ENCODE measurements around the gene UBC.
"Not testable (repeated sequence)": the region's sequence is repeated elsewhere in the genome, so short reads cannot be mapped to it uniquely, and the experiment has no call there.

Gene UBC

DNA sequence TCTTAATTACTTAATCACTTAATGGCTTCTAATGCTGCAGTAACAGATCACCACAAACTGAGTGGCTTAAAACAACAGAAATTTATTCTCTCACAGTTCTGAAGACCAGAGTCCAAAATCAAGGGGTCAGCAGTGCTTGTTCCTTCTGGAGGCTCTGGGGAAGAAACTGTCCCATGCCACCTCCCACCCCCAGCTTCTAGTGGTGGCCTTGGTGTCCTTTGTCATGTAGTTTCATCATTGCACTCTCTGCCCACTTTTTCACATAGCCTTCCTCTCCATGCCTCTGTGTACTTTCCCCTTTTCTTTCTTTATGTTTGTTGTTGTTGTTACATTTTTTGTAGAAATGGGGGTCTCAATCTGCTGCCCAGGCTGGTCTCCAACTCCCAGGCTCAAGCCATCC lies 16.1 kb upstream of the UBC start:
- DNase-seq, result no peak

DNA sequence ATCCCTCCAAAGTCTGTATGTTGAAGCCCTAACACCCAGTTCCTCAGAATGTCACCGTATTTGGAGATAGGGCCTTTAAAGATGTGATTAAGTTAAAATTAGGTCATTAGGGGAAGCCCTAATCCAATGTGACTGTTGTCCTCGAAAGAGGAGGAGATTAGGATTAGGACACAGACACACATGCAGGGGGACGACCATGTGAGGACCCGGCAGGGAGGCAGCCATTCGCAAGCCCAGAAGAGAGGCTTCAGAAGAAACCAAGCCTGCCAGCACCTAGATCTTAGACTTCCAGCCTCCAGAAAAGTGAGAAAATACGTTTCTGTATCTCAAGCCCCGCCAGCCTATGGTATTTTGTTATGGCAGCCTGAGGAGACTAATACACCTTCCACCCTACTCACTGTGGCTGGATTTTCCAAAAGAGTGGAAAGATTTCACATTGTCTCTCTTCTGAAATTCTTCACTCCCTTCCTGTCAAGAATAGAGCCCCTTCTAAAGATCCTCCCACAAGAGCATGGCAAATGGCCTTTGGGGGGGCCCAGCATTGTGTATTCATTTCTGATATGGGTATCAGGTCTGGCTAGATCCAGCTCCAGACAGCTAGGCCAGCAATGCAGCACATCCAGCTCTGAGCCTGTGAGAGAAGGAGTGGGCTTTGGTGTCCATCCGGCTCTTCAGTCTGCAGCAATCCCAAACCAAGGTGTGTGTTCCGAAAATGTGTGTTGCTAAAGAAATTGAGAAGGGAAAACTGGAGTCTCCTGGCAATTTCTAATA lies 15.4 kb upstream of the UBC start:
- DNase-seq, result no peak

DNA sequence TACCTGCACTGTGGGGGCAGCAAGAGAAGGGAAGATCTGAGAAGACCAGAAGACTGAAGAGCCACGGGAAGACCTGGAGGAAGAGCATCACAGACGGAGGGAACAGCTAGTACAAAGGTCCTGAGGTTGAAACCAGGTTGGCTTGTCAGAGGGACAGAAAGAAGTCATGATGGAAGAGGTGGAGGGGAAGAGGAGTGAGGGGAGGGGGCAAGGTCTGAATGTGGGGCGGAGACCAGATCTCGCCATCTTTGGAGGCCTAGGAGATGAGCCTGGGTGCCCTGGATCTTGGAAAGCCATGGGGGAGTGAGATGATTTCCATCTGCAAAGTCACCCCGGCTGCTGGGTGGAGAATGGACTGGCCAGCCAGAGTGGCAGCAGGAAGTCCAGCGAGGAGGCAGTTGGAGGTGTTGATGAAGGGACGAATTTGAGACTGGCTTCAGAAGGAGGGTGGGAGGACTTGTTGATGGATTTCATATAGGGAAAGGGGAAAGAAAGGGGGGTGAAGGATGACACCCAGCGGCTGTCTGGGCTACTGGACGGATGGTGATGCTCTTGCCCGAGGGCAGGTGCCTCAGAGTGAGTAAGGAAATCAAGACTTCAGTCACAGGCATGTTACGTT lies 14.6 kb upstream of the UBC start:
- no peak for DNase-seq

DNA sequence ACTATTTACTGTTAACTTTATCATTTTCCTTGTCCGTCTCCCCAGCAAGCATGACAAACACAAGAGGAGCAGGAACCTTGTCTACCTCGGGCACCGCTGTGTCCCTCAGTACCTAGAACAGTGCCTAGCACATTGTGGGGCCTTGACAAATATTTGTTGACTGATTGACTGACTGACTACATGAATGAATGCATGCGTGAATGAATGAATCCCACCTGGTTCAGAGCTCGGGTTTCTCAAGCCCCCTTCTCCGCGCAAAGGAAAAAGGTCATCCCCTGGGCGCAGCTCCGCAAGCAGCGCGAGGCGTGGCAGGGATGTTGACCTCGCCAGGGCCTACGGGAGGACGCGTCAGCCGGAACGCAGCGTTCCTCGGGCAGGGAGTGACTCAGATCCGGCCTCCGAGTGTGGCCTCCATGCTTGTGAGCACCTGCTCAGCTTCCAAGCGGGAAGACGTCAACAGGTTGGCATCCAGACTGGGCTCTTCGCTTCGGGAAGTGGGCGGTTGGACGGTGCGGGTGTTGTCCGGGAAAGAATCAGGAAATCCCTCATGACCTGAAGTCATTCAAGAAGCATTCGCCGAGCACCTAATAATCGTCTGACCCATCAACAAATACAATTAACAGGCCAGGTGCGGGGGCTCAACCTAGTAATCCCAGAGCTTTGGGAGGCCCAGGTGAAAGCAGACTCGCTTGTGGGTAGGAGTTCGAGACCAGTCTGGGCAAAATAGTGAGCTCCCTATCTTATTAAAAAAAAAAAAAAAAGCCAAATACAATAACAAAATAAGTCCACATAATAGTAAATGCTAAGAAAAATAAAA lies 13.9 kb upstream of the UBC start:
- no peak for DNase-seq

DNA sequence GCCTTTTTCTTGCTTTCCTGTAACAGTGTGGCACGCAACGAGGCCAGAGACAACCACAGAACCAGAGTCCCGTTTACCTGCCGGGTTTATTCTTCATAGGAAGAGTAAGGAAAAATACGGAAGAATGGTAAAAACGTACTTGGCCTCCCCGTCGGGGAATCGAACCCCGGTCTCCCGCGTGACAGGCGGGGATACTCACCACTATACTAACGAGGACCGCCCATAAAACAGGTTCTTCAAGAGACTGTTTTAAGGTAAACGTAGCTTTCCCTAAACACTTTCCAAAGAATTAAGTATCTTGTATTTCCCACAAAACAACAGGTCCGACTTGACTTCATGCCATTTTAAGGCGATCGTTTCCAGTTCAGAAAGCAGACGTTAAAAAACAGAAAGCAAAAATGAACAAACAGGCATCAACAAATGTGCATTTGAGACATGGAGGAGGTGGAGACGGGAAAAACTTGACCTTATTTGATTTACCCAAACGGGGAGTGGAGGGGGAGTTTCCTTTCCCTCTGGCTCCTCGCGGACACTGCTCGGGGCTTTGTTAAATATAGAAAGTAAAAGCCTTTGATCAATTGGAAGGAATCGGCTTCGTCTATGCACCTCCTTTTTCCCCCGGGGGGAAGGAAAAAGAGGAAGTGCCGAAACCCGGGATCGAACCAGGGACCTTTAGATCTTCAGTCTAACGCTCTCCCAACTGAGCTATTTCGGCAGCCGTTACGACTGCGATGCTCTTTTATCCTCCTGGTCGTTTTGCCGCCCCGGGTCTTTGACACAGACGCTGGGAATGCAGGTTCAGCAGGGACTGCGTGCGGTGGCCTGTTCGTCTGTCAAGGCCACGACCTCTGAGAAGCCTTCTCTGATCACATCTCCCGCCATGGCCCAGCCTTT lies 13.0 kb upstream of the UBC start:
- DNase-seq, result no peak

DNA sequence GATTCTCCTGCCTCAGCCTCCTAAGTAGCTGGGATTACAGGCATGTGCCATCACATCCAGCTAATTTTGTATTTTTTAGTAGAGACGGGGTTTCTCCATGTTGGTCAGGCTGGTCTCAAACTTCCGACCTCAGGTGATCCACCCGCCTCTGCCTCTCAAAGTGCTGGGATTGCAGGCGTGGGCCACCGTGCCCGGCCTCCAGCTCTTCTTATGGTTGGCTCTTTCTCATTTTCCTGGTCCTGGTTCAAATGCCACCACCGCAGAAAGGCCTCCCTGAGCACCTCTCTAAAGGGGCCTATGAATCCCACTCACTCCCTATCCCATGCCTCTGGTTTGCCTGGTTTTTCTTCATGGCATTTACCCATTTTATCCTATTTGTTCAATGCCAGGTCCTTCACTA lies 11.3 kb upstream of the UBC start:
- not testable (repeated sequence) for DNase-seq

DNA sequence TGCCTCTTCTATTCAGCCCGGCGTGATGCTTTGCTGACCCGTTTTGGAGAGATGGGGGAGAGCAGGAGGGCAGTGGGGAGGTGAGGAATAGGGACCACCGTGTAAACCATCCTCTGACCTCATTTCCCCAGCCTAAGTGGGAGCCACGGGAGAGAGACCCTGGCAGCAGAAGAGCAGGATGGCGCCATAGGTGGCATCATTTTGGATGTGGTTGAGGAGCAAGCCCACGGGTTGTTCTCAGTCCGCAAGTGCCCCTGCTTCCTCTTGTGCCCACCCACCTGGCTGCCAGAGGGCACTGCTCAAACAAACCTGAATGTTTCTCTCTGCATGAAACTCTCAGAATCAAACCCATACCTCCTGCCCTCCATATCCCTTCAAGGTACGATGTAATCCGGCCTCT lies 10.7 kb upstream of the UBC start:
- no peak for DNase-seq

DNA sequence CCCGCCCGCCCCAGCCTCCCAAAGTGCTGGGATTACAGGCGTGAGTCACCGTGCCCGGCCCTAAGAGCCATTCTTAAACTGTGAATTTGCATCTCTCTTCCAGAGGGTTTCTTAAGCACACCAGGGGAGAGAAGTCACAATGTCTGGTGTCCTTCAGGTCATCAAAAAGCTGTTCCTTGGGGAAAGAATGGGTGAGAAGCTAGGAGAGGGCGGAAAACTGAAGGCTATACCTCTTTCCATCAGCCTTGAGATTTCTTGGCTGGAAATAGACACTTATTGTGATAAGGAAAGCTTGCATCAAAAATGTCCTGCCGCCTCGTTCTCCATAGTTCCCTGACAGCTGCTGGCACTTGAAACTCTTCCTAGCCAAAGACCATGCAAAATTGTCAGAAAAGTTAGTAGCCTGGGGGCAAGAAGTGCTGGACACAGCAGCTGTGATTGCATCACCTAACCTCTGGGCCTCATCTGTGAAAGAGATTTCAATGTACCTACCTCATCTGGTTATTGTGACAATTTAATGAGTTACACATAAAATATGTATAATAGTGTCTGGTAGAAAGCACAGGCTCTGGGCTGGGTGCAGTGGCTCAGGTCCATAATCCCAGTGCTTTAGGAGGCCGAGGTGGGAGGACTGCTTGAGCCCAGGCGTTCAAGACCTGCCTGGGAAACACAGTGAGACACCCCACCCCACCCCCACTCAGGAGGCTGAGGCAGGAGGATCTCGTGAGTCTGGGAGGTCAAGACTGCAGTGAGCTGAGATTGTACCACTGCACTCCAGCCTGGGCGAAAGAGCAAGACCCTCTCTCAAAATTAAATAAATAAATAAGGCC lies 9.7 kb upstream of the UBC start:
- DNase-seq, result no peak

DNA sequence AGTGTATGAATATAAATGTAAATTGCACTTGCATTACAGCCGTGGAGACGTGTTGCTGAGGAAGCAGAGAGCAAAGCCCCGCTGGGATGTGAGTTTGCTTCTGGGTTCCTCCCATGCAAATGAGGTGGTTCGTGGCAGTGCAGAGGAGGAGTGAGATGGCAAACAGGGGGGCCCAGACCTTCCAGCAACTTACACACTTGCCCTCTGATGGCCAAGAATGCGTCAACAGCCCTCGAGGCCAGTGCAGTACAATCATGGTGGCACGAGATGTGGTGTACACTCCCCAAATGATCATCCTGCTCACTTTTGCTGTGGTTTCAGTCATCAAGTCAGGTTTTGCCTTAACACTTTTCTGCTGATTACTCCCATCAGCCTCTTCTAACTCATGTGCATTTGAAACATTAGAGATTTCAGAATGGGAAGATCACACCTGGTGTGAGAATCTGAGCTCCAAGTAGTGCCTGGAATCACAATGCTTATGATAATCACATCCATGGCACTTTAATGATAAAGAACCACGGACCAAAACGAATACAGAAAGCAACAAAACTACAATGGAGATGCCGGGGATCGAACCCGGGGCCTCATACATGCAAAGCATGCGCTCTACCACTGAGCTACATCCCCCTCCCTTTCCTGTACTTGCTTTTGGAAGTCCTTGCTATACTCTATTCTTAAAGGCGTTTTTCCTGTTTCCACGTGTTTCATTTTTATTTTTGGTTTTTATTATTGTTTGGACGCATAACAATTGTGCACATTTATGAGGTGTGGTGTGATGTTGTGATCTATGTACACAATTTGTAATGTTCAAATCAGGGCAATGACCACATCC lies 7.0 kb upstream of the UBC start:
- no peak for DNase-seq

DNA sequence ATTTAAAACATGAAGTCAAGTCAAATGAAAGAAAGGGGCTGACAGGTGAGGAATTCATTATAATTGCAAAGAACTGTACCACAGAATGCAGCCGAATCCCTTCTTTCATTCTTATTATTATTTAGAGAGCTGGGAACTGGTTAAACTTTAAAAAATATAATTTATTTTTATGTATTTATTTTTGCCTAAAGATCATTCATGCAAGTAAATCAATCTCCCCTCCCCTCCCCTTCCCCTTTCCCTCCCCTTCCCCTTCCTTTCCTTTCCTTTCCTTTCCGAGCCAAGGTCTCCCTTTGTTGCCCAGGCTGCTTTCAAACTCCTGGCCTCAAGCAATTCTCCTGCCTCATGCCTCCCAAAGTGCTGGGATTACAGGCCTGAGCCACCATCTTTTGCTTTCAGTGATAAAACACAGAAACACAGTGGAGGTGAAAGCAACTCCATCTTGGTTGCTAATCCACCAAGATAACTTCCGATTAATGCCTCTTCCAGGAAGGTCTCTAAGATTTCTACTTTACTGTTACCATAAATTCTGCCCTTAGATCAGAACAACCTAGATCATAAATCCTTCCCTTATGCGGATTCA lies 6.0 kb upstream of the UBC start:
- DNase-seq, result no peak

DNA sequence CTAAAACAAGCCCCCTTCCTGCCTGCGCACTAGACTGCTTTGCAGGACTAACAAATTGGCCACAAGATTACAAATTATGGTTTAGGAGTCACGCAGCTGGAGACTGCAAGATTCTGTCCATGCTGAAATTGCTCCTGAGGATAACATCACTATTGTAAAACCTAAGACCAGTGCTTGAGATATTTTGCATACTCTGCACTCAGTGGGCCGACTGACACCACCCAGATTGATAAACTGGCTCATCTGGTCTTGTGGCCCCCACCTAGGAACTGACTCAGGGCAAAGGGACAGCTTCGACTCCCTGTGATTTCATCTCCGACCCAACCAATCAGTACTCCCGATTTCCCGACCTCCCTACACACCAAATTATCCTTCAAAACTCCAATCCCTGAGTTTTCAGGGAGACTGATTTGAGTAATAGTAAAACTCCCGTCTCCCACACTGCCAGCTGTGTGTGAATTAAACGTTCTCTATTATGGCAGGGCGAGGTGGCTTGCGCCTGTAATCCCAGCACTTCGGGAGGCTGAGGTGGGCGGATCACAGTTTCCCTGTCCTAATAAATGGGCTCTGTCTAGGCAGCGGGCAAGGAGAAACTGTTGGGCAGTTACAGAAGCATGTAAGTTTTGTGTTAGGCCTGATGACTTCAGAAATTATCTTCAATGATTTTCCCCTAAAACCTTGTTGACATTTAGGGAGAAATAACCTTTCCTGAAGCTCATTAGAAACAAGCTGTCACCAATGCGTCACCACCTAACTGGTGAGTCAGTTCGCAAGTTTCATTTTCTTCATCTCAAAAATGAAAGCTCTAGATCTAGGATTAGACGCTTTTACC lies 5.3 kb upstream of the UBC start:
- DNase-seq, result no peak

DNA sequence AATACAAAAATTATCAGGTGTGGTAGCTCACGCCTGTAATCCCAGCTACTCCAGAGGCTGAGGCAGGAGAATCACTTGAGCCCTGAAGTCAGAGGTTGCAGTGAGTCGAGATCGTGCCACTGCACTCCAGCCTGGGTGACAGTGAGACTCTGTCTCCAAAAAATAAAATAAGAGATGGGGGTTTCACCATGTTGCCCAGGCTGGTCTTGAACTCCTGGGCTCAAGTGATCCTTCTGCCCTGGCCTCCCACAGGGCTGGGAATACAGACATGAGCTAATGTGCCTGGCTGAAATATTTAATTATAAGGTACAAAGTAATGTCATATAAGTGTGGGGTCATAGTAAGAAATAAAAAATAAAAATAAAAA lies 4.2 kb upstream of the UBC start:
- not testable (repeated sequence) for DNase-seq

DNA sequence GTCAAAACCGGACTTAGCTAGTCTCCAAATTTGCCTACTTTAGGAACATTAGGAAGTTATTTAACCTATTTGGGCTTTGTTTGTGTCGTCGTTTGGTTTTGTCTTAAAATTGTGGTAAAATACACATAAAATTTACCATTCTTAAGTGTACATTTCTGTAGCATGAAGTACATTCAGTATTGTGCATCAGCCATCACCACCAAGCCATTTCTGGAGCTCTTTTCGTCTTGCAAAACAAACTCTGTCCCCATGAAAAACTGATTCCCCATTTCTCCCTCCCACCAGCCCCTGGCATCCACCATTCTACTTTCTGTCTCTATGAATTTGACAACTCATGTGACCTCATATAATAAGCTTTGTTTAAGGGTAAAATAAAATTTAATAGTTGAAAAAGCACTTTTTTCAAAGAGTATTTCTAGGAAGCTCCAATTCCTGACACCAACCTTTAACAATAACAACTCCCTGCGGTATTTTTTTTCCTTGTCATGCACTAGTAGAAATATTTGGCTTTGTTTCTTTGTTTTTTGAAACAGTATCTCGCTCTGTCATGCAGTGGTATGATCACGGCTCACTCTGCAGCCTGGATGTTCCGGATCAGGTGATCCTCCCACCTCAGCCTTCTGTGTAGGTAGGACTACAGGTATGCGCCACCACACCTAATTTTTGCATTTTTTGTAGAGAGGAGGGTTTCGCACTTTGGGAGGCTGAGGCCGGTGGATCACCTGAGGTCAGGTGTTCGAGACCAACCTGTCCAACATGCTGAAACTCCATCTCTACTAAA lies 3.6 kb upstream of the UBC start:
- no peak for DNase-seq

DNA sequence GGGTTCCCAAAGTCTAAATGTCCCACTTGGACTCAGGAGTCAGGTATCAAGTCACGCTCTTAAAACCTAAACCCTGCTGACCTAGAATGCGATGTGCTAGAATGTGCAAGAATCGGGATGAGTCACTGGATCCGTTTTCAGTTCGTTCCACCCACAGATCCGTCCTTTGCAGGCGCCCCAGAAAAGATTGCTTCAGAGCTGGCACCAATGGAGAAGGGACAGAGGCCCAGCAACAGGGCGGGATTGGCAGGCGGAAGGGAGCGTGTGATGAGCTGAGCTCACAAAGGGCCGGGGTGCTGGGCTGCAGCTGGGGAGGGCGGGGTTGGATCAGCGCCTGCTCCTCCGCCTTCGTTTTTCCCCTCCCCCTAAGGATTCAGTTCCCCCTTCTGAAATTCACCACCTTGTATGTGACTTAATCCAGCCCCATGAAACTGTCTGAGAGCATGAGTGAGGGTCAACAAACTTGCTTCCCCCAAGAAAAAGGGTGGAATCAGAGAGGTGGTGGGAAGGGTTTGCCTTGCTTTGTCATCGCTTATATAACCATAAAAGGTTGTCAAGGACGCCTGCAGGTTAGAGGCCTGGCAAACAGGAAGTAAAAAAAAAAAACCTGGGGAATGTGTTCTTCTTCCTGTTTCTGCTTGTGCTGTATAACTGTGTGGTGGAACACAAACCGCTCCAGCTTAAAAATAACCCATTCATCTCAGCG lies 2.8 kb upstream of the UBC start:
- no peak for DNase-seq

DNA sequence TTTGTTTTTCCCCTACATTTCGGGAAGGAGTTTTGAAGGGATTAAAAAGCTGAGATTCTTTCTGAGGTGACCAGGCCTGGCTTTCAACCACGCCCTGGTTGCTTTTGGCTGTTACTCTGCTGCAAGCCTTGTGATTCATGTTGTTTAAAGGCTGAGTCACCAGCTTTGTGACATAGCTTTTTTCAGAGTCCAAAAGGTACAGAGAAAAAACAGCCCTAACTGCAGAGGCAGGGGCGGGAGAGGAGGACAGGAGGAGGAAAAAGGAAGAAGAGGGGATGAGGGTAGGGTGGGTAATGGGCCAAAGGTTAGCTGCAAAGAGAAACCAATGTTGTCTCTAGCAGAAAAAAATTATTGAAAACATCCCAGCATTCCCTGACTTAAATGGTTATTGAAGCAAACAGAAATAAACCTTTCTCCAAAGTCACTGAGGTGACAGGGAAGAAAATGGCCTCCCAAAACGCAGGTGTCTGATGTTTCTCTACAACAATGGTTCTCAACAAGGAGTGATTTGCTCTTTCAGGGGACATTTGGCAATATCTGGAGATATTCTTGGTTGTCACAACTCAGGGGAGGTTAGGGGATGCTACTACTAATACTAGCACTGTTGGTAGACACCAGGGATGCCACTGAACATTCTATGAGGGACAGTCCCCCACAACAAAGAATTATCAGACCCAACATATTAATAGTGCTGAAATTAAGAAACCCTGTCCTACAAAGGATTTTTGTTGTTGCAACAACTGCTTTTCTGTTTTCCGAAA lies 2.1 kb upstream of the UBC start:
- no peak for DNase-seq

DNA sequence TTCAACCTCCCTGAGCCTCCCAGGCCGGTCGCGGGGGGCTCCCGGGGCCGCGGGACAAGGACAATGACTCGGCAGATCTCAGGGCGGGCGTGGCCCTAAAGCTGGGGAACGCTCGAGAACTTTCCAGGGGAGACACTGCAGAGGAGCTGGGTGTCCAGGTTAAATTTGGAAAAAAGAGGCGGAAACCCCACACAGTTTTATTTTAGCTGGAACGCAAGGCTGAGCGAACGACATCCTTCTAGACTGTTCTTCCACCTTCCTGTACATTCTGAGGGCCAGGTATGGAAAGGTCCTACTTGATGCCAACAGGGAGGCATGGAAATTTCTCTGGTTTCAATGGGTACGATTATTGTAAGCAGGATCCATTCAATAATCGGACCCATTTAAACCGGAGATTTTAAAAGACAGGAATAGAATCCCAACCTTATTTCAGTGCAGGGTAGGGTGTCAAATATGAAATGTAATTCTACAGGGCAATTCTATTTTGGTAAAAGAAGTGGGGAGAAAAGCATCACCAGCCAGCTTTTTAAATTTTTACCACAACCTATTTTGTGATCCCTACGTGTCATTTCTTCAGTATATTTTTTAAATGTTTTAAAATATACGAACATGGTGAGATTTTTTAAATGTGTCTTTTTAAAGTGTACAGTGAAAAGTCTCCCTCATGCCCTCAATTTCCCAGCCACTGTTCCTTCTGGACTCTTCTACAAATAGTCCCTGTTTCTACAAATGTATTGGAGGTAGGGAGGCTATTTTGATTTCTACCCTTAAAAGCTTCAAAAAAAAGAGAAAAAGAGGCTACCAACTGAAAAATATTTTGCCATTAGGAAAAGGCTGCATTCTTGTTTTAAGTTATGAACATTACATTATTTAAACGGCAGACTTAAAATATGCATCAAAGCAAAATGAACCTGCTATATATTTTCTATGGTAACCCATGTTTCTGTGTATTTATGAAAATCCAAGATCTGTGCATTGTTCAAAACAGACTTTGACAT lies 1.1 kb upstream of the UBC start:
- DNase-seq, result no peak
